Esophagus (tissue), 2 donors: ENCODE measurements around the gene BLOC1S4. TPM values are rescaled to one million over a fixed set of nuclear protein-coding genes. Genes with fewer than 3 reads are reported as not detected.

Source experiments
- H3K27ac ChIP-seq, 2 donors: one replicate each; pipeline ENCODE4 v1.5.1; 2013; ENCODE audit warnings: low read depth in 2 of 2, mild to moderate bottlenecking in 2 of 2, inconsistent platforms in 1 of 2, low read length in 1 of 2, moderate library complexity in 1 of 2
- H3K27me3 ChIP-seq, 2 donors: one replicate each; pipeline ENCODE4 v1.6.1; 2013; ENCODE audit warnings: low read length in 2 of 2, control low read depth in 1 of 2, mild to moderate bottlenecking in 1 of 2; ENCODE audit not compliant: insufficient read depth in 2 of 2, control insufficient read depth in 1 of 2
- H3K36me3 ChIP-seq, 2 donors: one replicate each; pipeline ENCODE4 v1.6.1; 2013; ENCODE audit warnings: low read length in 1 of 2; ENCODE audit not compliant: control insufficient read depth in 2 of 2, insufficient read depth in 2 of 2
- H3K4me1 ChIP-seq, 2 donors: one replicate each; pipeline ENCODE4 v1.6.1; 2013; ENCODE audit warnings: low read length in 1 of 2; ENCODE audit not compliant: control insufficient read depth in 2 of 2, insufficient read depth in 2 of 2
- H3K4me3 ChIP-seq, 2 donors: one replicate each; pipeline ENCODE4 v1.5.1; 2013; ENCODE audit warnings: low read length in 2 of 2, mild to moderate bottlenecking in 2 of 2, low read depth in 1 of 2, moderate library complexity in 1 of 2
- H3K9me3 ChIP-seq, 2 donors: one replicate each; pipeline ENCODE4 v1.6.1; 2013; ENCODE audit warnings: mild to moderate bottlenecking in 2 of 2, low read depth in 1 of 2, low read length in 1 of 2, moderate library complexity in 1 of 2; ENCODE audit not compliant: control insufficient read depth in 2 of 2, insufficient read depth in 1 of 2
- WGBS, 2 donors: extraction: QIAGEN DNeasy Blood & Tissue Kit; methylation state at CpG; one replicate each; pipeline ENCODE4 v1.1.7; 2013; 5-methylcytosine and 5-hydroxymethylcytosine counted together
- polyA plus RNA-seq, 2 donors: library from polyadenylated mRNA; stranded (reverse); fragments of 200-250 nt; gene quantifications; one replicate each; pipeline ENCODE4 v1.2.3, GENCODE V29; 2013
- donor health status: healthy with polysubstance abuse.
- donor health status: Bipolar disorder and iron deficiency.

BLOC1S4 gene
- polyA plus RNA-seq, 2 donors = 5.4 to 9.9 TPM

GRCh38 chr4:6676722-6677558 is 39.0 kb upstream of the BLOC1S4 start:
- H3K4me3 ChIP-seq = no peak overlapping the region
- peaks cover 0 to 3% of the 10 kb centered on the region in 2 donors for H3K9me3 ChIP-seq
- peaks cover 6 to 12% of the 10 kb centered on the region in 2 donors for H3K4me1 ChIP-seq
- no peaks in the 10 kb centered on the region for H3K27me3 ChIP-seq
- peaks cover 0 to 9% of the 10 kb centered on the region in 2 donors for H3K36me3 ChIP-seq
- WGBS, 2 donors = 84 to 86% methylated on average over 21 of the region's 21 CpGs
- H3K27ac ChIP-seq = no peak overlapping the region

- H3K9me3 ChIP-seq = peaks cover 0 to 3% of the 10 kb centered on the region in 2 donors
- no peaks in the 10 kb centered on the region for H3K27me3 ChIP-seq
- peaks cover 6 to 12% of the 10 kb centered on the region in 2 donors for H3K4me1 ChIP-seq
- H3K36me3 ChIP-seq = peaks cover 0 to 9% of the 10 kb centered on the region in 2 donors
- H3K4me3 ChIP-seq = no peak overlapping the region
- no peak overlapping the region for H3K27ac ChIP-seq
- WGBS, 2 donors = 86 to 89% methylated on average over 9 to 10 of the region's 10 CpGs
These were observed 35.5 kb upstream of the BLOC1S4 start for GRCh38 chr4:6680372-6681034.

GRCh38 chr4:6681191-6681590 is 34.8 kb upstream of the BLOC1S4 start:
- H3K36me3 ChIP-seq = peaks cover 0 to 7% of the 10 kb centered on the region in 2 donors
- peaks cover 0 to 3% of the 10 kb centered on the region in 2 donors for H3K9me3 ChIP-seq
- 86 to 87% methylated on average over 9 of the region's 9 CpGs for WGBS, 2 donors

GRCh38 chr4:6682862-6683590 is 32.9 kb upstream of the BLOC1S4 start:
- Histone ChIP-seq H3K27ac (no peak overlapping the region), H3K4me3 (no peak overlapping the region), H3K36me3 (peaks cover 0 to 4% of the 10 kb centered on the region in 2 donors), H3K9me3 (peaks cover 0 to 3% of the 10 kb centered on the region in 2 donors), H3K4me1 (peaks cover 4% of the 10 kb centered on the region in 2 donors), H3K27me3 (no peaks in the 10 kb centered on the region)
- 76 to 83% methylated on average over 11 of the region's 11 CpGs for WGBS, 2 donors

More at GRCh38 chr4:6681191-6681590, 34.8 kb upstream of the BLOC1S4 start:
- Histone ChIP-seq H3K27me3 (no peaks in the 10 kb centered on the region), H3K4me3 (no peak overlapping the region), H3K4me1 (peaks cover 4 to 6% of the 10 kb centered on the region in 2 donors), H3K27ac (no peak overlapping the region)

GRCh38 chr4:6684656-6685055 is 31.3 kb upstream of the BLOC1S4 start:
- H3K36me3 ChIP-seq = peaks cover 0 to 4% of the 10 kb centered on the region in 2 donors
- no peak overlapping the region for H3K4me3 ChIP-seq
- H3K4me1 ChIP-seq = peaks cover 10 to 13% of the 10 kb centered on the region in 2 donors
- 90 to 91% methylated on average over 11 of the region's 11 CpGs for WGBS, 2 donors
- no peaks in the 10 kb centered on the region for H3K27me3 ChIP-seq
- no peak overlapping the region for H3K27ac ChIP-seq
- peaks cover 0 to 3% of the 10 kb centered on the region in 2 donors for H3K9me3 ChIP-seq

GRCh38 chr4:6686104-6686787 is 29.7 kb upstream of the BLOC1S4 start:
- H3K4me3 ChIP-seq = no peak overlapping the region
- peaks cover 6 to 21% of the 10 kb centered on the region in 2 donors for H3K4me1 ChIP-seq
- WGBS, 2 donors = 70 to 72% methylated on average over 4 of the region's 4 CpGs
- H3K27ac ChIP-seq = no peak overlapping the region
- no peaks in the 10 kb centered on the region for H3K9me3 ChIP-seq
- no peaks in the 10 kb centered on the region for H3K27me3 ChIP-seq
- peaks cover 0 to 2% of the 10 kb centered on the region in 2 donors for H3K36me3 ChIP-seq

GRCh38 chr4:6687947-6688878 is 27.8 kb upstream of the BLOC1S4 start:
- no peaks in the 10 kb centered on the region for H3K36me3 ChIP-seq
- peak overlapping the region; percentile 83 to 95 for H3K27ac ChIP-seq
- 74 to 81% methylated on average over 24 of the region's 24 CpGs for WGBS, 2 donors
- H3K9me3 ChIP-seq = no peaks in the 10 kb centered on the region
- H3K27me3 ChIP-seq = no peaks in the 10 kb centered on the region
- peaks cover 7 to 22% of the 10 kb centered on the region in 2 donors for H3K4me1 ChIP-seq
- H3K4me3 ChIP-seq = no peak overlapping the region

- Histone ChIP-seq H3K27ac (peak overlapping the region; percentile 83 to 95), H3K36me3 (no peaks in the 10 kb centered on the region), H3K4me1 (peaks cover 13 to 29% of the 10 kb centered on the region in 2 donors), H3K9me3 (peaks cover 0 to 2% of the 10 kb centered on the region in 2 donors), H3K4me3 (peak overlapping the region in 1 of 2 donors; percentile 23), H3K27me3 (no peaks in the 10 kb centered on the region)
- 25 to 29% methylated on average over 22 to 23 of the region's 23 CpGs for WGBS, 2 donors
These were observed 27.0 kb upstream of the BLOC1S4 start for GRCh38 chr4:6688879-6689505.
